Left lung (tissue), 10 donors: ENCODE results near the gene KIAA1671. TPM values are rescaled to one million over a fixed set of nuclear protein-coding genes. Genes with fewer than 3 reads are reported as not detected.

ENCODE experiments used
- ATAC-seq: fragments of 200-7000 bp; cut with Tn5 transposase; one replicate; pipeline ENCODE4 v1.9.1; 2020; ENCODE audit warnings: moderate library complexity
- DNase-seq, 4 donors: peaks; one replicate each; pipeline ENCODE4 v3.0.0-alpha.2; 2013 to 2020
- H3K27ac ChIP-seq, 2 donors: fragments of 200-600 bp; sonication (generic) in 1 of 2; one replicate each; pipeline versions ENCODE4 v1.5.0 to v1.8.0; 2020 to 2021
- H3K27me3 ChIP-seq, 2 donors: fragments of 200-600 bp; sonication (generic) in 1 of 2; one replicate each; pipeline versions ENCODE4 v1.5.0 to v1.8.0; 2020 to 2021
- H3K36me3 ChIP-seq, 2 donors: fragments of 200-600 bp; sonication (generic) in 1 of 2; one replicate each; pipeline versions ENCODE4 v1.5.0 to v1.8.0; 2020 to 2021
- H3K4me1 ChIP-seq, 2 donors: fragments of 200-600 bp; one replicate each; pipeline ENCODE4 v1.8.0; 2021
- H3K4me3 ChIP-seq, 2 donors: fragments of 200-600 bp; sonication (generic) in 1 of 2; one replicate each; pipeline versions ENCODE4 v1.5.0 to v1.8.0; 2020 to 2021; ENCODE audit warnings: mild to moderate bottlenecking in 1 of 2
- H3K9me3 ChIP-seq, 2 donors: fragments of 200-600 bp; sonication (generic) in 1 of 2; one replicate each; pipeline versions ENCODE4 v1.5.0 to v1.8.0; 2020 to 2021
- intact Hi-C, 2 donors: fragments of 100-400 bp; cut with DNase I; formaldehyde crosslinking; loops; one replicate each; pipeline versions ENCODE4 v1.11.2 to v1.14.2; 2022
- polyA plus RNA-seq, 6 donors: library from polyadenylated mRNA; unstranded; fragments of 120-200 nt; gene quantifications; one replicate each; pipeline ENCODE4 v1.2.1, GENCODE V29; 2013; ENCODE audit not compliant: insufficient read length in 6 of 6
- total RNA-seq, 2 donors: library from RNA; stranded (reverse); fragmentation: NEBNext Ultra II Directional; extraction: Animal tissue kit (Norgen Biotek cat#: 25700); gene quantifications; one replicate each; pipeline ENCODE4 v1.2.1, GENCODE V29; 2021
- TF ChIP-seq, protein P1 (sequence below), 2 donors: fragments of 200-600 bp; sonication (generic) in 1 of 2; IDR thresholded peaks; one replicate each; pipeline versions ENCODE4 v1.5.0 to v1.8.0; 2021; ENCODE audit warnings: antibody characterized with exemption in 2 of 2
- donor health status: DM: no; HTN: yes; CAD: no.
- donor health status: DM: no; HTN: no; CAD: no.

Gene KIAA1671
- total and polyA plus RNA-seq, 8 donors = 19.4 to 35.0 (median 23.4) TPM

DNA sequence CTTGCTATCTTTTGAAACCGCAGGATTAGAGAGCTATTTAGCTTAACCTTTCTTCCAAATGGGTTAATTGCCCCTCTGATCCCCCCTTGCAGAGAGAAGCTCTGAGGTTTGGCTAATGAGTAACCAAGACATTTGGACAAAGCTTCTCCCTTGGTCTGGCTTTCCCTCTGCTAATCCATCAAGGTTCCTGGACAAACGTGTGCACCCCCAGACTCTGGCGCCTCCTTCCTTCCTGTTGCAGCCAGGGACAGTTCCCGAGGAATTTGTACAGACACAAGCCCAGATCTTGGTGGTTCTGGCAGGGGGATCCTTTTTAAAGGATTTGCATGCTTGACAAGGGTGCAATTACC, 1.6 kb downstream of the KIAA1671 start:
- peak overlapping the region; percentile 70 to 81 for H3K27ac ChIP-seq
- ATAC-seq (no peak), DNase-seq (no peak)
- H3K4me1 ChIP-seq = peaks cover 4 to 15% of the 10 kb centered on the region in 2 donors
- TF ChIP-seq, protein P1, sequence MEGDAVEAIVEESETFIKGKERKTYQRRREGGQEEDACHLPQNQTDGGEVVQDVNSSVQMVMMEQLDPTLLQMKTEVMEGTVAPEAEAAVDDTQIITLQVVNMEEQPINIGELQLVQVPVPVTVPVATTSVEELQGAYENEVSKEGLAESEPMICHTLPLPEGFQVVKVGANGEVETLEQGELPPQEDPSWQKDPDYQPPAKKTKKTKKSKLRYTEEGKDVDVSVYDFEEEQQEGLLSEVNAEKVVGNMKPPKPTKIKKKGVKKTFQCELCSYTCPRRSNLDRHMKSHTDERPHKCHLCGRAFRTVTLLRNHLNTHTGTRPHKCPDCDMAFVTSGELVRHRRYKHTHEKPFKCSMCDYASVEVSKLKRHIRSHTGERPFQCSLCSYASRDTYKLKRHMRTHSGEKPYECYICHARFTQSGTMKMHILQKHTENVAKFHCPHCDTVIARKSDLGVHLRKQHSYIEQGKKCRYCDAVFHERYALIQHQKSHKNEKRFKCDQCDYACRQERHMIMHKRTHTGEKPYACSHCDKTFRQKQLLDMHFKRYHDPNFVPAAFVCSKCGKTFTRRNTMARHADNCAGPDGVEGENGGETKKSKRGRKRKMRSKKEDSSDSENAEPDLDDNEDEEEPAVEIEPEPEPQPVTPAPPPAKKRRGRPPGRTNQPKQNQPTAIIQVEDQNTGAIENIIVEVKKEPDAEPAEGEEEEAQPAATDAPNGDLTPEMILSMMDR (IDR thresholded peaks at IDR 0.05) = no peak
- peaks cover 10 to 50% of the 10 kb centered on the region in 2 donors for H3K27me3 ChIP-seq
- intact Hi-C loops = loop anchor here in 1 of 2 donors (5.0 kb wide), 1 partner anchor 93 kb away; no protein-coding TSS in a partner anchor
- H3K9me3 ChIP-seq = no peaks in the 10 kb centered on the region
- H3K4me3 ChIP-seq = peak overlapping the region in 1 of 2 donors; percentile 73
- H3K36me3 ChIP-seq = no peaks in the 10 kb centered on the region

DNA sequence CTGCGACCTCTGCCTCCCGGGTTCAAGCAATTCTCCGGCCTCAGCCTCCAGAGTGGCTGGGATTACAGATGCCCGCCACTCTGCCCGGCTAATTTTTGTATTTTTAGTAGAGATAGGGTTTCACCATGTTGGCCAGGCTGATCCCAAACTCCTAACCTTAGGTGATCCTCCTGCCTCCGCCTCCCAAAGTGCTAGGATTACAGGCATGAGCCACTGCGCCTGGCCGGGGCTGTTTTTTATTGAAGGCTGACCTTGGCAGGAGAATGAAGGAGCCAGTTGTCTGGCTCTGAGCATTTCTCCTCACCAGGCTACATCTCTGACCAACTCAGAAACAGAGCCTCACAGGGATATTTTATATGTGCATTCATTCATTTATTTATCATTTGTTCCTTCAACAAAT, 2.3 kb downstream of the KIAA1671 start:
- Histone ChIP-seq H3K36me3 (no peaks in the 10 kb centered on the region), H3K9me3 (no peaks in the 10 kb centered on the region), H3K27me3 (peaks cover 10 to 50% of the 10 kb centered on the region in 2 donors), H3K27ac (no peak overlapping the region), H3K4me1 (peaks cover 4 to 15% of the 10 kb centered on the region in 2 donors), H3K4me3 (no peak overlapping the region)
- TF ChIP-seq, protein P1 (IDR thresholded peaks at IDR 0.05) = no peak
- ATAC-seq (no peak), DNase-seq (no peak)
- intact Hi-C loops = loop anchor here in 1 of 2 donors (5.0 kb wide), 1 partner anchor 92 kb away; no protein-coding TSS in a partner anchor

DNA sequence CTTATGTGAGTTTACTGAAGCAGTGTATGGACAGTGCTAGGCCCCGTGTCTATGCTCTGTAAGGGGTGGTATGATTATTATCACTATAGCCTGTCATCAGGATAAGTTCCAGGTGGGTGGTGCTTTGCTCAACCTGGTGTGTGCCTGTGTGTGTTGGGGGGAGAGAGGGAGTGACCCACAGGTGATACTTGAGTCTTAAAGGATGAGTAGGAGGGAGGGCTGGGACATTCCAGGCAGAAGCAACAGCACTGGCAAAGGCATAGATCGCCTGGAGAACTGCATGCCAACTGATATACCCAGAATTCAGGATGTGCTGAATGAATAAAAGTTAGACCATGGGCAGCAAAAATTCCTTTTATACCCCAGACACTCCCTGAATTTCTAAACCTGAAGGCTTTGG, 4.5 kb downstream of the KIAA1671 start:
- Histone ChIP-seq H3K4me3 (no peak overlapping the region), H3K36me3 (no peaks in the 10 kb centered on the region), H3K4me1 (peaks cover 4 to 15% of the 10 kb centered on the region in 2 donors), H3K27me3 (peaks cover 10 to 29% of the 10 kb centered on the region in 2 donors), H3K9me3 (no peaks in the 10 kb centered on the region), H3K27ac (no peak overlapping the region)
- ATAC-seq (no peak), DNase-seq (no peak)
- intact Hi-C loops = no loop called here
- TF ChIP-seq, protein P1 (IDR thresholded peaks at IDR 0.05) = no peak

GRCh38 chr22:24961217-24961844, 8.8 kb downstream of the KIAA1671 start:
- no peak for ATAC-seq
- TF ChIP-seq, protein P1 (IDR thresholded peaks at IDR 0.05) = no peak
- H3K4me1 ChIP-seq = peaks cover 0 to 13% of the 10 kb centered on the region in 2 donors
- no peaks in the 10 kb centered on the region for H3K9me3 ChIP-seq
- DNase-seq = no peak
- intact Hi-C loops = no loop called here
- H3K36me3 ChIP-seq = no peaks in the 10 kb centered on the region
- H3K27ac ChIP-seq = no peak overlapping the region
- H3K27me3 ChIP-seq = no peaks in the 10 kb centered on the region
- no peak overlapping the region for H3K4me3 ChIP-seq

- TF ChIP-seq, protein P1 (IDR thresholded peaks at IDR 0.05) = no peak
- intact Hi-C loops = no loop called here
These were observed 9.6 kb downstream of the KIAA1671 start for GRCh38 chr22:24962094-24962493.

More at GRCh38 chr22:24962094-24962493, 9.6 kb downstream of the KIAA1671 start:
- ATAC-seq (no peak), DNase-seq (peak in 1 of 4 donors; percentile 43)
- no peak overlapping the region for H3K4me3 ChIP-seq
- no peaks in the 10 kb centered on the region for H3K9me3 ChIP-seq
- H3K4me1 ChIP-seq = peaks cover 4 to 21% of the 10 kb centered on the region in 2 donors
- H3K36me3 ChIP-seq = no peaks in the 10 kb centered on the region
- H3K27ac ChIP-seq = no peak overlapping the region
- H3K27me3 ChIP-seq = no peaks in the 10 kb centered on the region
